GM12878 (cell line): ENCODE data around the gene R3HDM2. TPM values are rescaled to one million over a fixed set of nuclear protein-coding genes. Genes with fewer than 3 reads are reported as not detected.

ENCODE experiments used
- ATAC-seq: fragments of 200-7000 bp; cut with Tn5 transposase; 3 replicates; pipeline ENCODE4 v1.9.1; 2020; ENCODE audit warnings: mild to moderate bottlenecking, moderate library complexity
- BruUV-seq: library from RNA; stranded (reverse); fragments of 400-500 nt; replicated peaks from 2 replicates; lab custom pipeline; 2021; lab: Mats Ljungman, UMichigan
- CTCF ChIA-PET: fragments of 300-600 bp; sonication (Branson Sonifier 250); formaldehyde crosslinking; extraction: SDS; loops from one replicate; lab custom pipeline; 2021; ENCODE audit warnings: inconsistent platforms; lab: Yijun Ruan, JAX
- POLR2A ChIA-PET: fragments of 350-600 bp; formaldehyde crosslinking; extraction: SDS; loops from one replicate; lab custom pipeline; 2021; ENCODE audit warnings: inconsistent platforms; lab: Charles Lee
- RAD21 ChIA-PET: fragments of 300-600 bp; sonication (Branson Sonifier 250); formaldehyde crosslinking; loops from one replicate; lab custom pipeline; 2023; ENCODE audit warnings: antibody characterized with exemption; ENCODE audit not compliant: unreplicated experiment; lab: Charles Lee
- SMC1A ChIA-PET: fragments of 300-600 bp; sonication (Branson Sonifier 250); formaldehyde crosslinking; loops from one replicate; lab custom pipeline; 2023; ENCODE audit not compliant: unreplicated experiment, uncharacterized antibody; lab: Charles Lee
- DNase-seq: peaks from one replicate; pipeline ENCODE4 v3.0.0-alpha.2; 2011; ENCODE audit warnings: low read depth, low spot score
- FAIRE-seq: peaks from 3 replicates; lab custom pipeline; 2011; peaks lifted over from hg19 to GRCh38; lab: Jason Lieb, UNC
- H2AFZ ChIP-seq: 2 replicates; pipeline ENCODE4 v1.6.0; 2011; ENCODE audit warnings: low read depth, low read length, control low read depth; ENCODE audit not compliant: control insufficient read depth
- H3K27ac ChIP-seq: 2 replicates; pipeline ENCODE4 v1.5.1; 2011; ENCODE audit warnings: control low read depth; ENCODE audit not compliant: control insufficient read depth, insufficient read depth
- H3K27me3 ChIP-seq, 2 experiments: replicated peaks in 1 of 2; 2 replicates each; pipeline versions ENCODE4 v1.6.0 to v1.6.1; 2011; ENCODE audit warnings: low read length in 1 of 2; ENCODE audit not compliant: control insufficient read depth in 2 of 2, insufficient read depth in 2 of 2
- H3K36me3 ChIP-seq, 2 experiments: 2 replicates each; pipeline ENCODE4 v1.5.1; 2011; ENCODE audit warnings: low read length in 1 of 2; ENCODE audit not compliant: control insufficient read depth in 2 of 2, insufficient read depth in 2 of 2
- H3K4me1 ChIP-seq: 2 replicates; pipeline ENCODE4 v1.6.1; 2011; ENCODE audit warnings: mild to moderate bottlenecking, low read length, moderate library complexity, mixed read lengths; ENCODE audit not compliant: control insufficient read depth, insufficient read depth
- H3K4me2 ChIP-seq: 2 replicates; pipeline ENCODE4 v1.6.0; 2011; ENCODE audit warnings: control low read depth; ENCODE audit not compliant: control insufficient read depth, insufficient read depth
- H3K4me3 ChIP-seq: fragments of 200-600 bp; sonication (generic); 2 replicates; pipeline ENCODE4 v1.5.1; 2016
- H3K79me2 ChIP-seq: 2 replicates; pipeline ENCODE4 v1.6.0; 2011; ENCODE audit warnings: low read length; ENCODE audit not compliant: control insufficient read depth, insufficient read depth
- H3K9ac ChIP-seq: 2 replicates; pipeline ENCODE4 v1.8.0; 2011; ENCODE audit warnings: low read length, control low read depth, mixed read lengths; ENCODE audit not compliant: control insufficient read depth, insufficient read depth
- H3K9me3 ChIP-seq: replicated peaks from 3 replicates; pipeline ENCODE4 v1.5.1; 2011; ENCODE audit warnings: mild to moderate bottlenecking, low read length; ENCODE audit not compliant: control insufficient read depth, insufficient read depth
- H4K20me1 ChIP-seq: 2 replicates; pipeline ENCODE4 v1.6.0; 2011; ENCODE audit not compliant: control insufficient read depth, insufficient read depth
- ATF2 ChIP-seq: IDR thresholded peaks from 2 replicates; pipeline ENCODE4 v1.6.1; 2012; ENCODE audit warnings: low read length, inconsistent platforms
- HDAC6 ChIP-seq: fragments of 200-600 bp; sonication (generic); IDR thresholded peaks from one replicate; pipeline ENCODE4 v1.8.0; 2017; ENCODE audit warnings: antibody characterized with exemption; ENCODE audit not compliant: unreplicated experiment
- JUNB ChIP-seq: IDR thresholded peaks from 2 replicates; pipeline ENCODE4 v1.6.1; 2016; ENCODE audit warnings: antibody characterized with exemption, mild to moderate bottlenecking
- LARP7 ChIP-seq: fragments of 450-650 bp; IDR thresholded peaks from 2 replicates; pipeline ENCODE4 v1.6.1; 2017; ENCODE audit warnings: mild to moderate bottlenecking
- NBN ChIP-seq: fragments of 450-650 bp; IDR thresholded peaks from 2 replicates; pipeline ENCODE4 v1.6.1; 2016
- POLR2A ChIP-seq: IDR thresholded peaks from 2 replicates; pipeline ENCODE4 v1.6.1; 2011; ENCODE audit warnings: low read depth, mild to moderate bottlenecking, low read length
- RUNX3 ChIP-seq: IDR thresholded peaks from 2 replicates; pipeline ENCODE4 v1.6.1; 2012; ENCODE audit warnings: low read length, inconsistent platforms
- SMAD5 ChIP-seq: IDR thresholded peaks from 2 replicates; pipeline ENCODE4 v1.6.1; 2016; ENCODE audit warnings: antibody characterized with exemption, low read depth
- SUZ12 ChIP-seq: fragments of 200-600 bp; sonication (generic); IDR thresholded peaks from one replicate; pipeline ENCODE4 v1.6.1; 2018; ENCODE audit warnings: antibody characterized with exemption, mild to moderate bottlenecking; ENCODE audit not compliant: unreplicated experiment
- YBX1 ChIP-seq: fragments of 450-650 bp; IDR thresholded peaks from 2 replicates; pipeline ENCODE4 v1.6.1; 2016; ENCODE audit warnings: antibody characterized with exemption
- ZNF592 ChIP-seq: fragments of 450-650 bp; IDR thresholded peaks from 2 replicates; pipeline ENCODE4 v1.6.1; 2017; ENCODE audit warnings: mild to moderate bottlenecking, moderate library complexity
- WGBS: methylation state at CpG from one replicate; pipeline ENCODE4 v1.1.6; 2016; ENCODE audit warnings: low lambda C conversion rate; ENCODE audit not compliant: insufficient replicate concordance, insufficient coverage; ENCODE audit errors: missing lambda C conversion rate; 5-methylcytosine and 5-hydroxymethylcytosine counted together
- in situ Hi-C: fragments of 300-500 bp; cut with MboI; formaldehyde crosslinking; loops from 9 replicates; pipeline ENCODE4 v1.14.3; 2018; ENCODE audit warnings: mixed read lengths
- intact Hi-C: fragments of 100-400 bp; cut with micrococcal nuclease; formaldehyde crosslinking; loops from one replicate; pipeline ENCODE4 v1.14.2; 2022; ENCODE audit not compliant: unreplicated experiment
- polyA plus RNA-seq, 11 experiments: library from polyadenylated mRNA; depleted of rRNA in 4 of 11; unstranded in 6 of 11; stranded (reverse) in 5 of 11; fragments of >200 nt; fragmentation: Nextera tagmentation in 4 of 11; fragmentation: Illumina TruSeq in 1 of 11; extraction: Ambion mirVana in 4 of 11; extraction: Trizol in 1 of 11; gene quantifications; 1 replicate in 1 of 11; 2 replicates in 10 of 11; pipeline versions ENCODE4 v1.2.1 to v1.2.3, GENCODE V29; 2011 to 2016; ENCODE audit warnings: inconsistent platforms in 2 of 11, missing spikeins in 2 of 11, low read depth in 1 of 11
- total RNA-seq, 4 experiments: library from RNA; depleted of rRNA in 3 of 4; stranded (reverse); fragments of >200 nt in 3 of 4; fragmentation: Illumina TruSeq in 1 of 4; extraction: Trizol in 1 of 4; gene quantifications; 2 replicates each; pipeline versions ENCODE4 v1.2.1 to v1.2.3, GENCODE V29; 2013 to 2021
- TF ChIP-seq, protein P1 (sequence below): IDR thresholded peaks from 2 replicates; pipeline ENCODE4 v1.6.1; 2012; ENCODE audit warnings: low read depth, low read length, improper control_type of control experiment

Gene R3HDM2
- total and polyA plus RNA-seq, 10 of the 15 experiments (the other 5 are each of a cell fraction or from before 2014, with no cell fraction given) = 4.6 to 26.1 (median 11.2) TPM

DNA sequence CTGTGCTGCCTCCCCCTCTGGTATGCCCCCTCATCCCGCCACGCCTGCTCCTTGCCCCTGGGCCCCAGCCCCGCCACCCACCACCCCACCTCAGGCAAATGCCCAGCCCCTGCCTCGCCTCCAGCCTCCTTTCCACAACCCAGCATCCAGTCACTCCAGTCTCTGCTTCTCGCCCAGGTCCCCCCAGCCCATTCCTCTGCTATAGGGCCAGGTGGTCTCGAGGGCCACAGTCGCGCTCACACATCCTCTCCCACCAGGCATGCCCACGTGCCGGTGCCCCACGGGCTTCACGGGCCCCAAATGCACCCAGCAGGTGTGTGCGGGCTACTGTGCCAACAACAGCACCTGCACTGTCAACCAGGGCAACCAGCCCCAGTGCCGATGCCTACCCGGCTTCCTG, 220.4 kb downstream of the R3HDM2 start:
- Histone ChIP-seq H3K9me3 (no peaks in the 10 kb centered on the region), H4K20me1 (no peaks in the 10 kb centered on the region), H3K27me3 (peaks cover 4 to 5% of the 10 kb centered on the region in 2 experiments; a peak in 3 of 4 replicates), H3K27ac (no peak overlapping the region), H3K4me2 (no peak overlapping the region), H2AFZ (no peak overlapping the region), H3K4me3 (no peak overlapping the region), H3K36me3 (no peaks in the 10 kb centered on the region), H3K9ac (no peak overlapping the region), H3K79me2 (no peaks in the 10 kb centered on the region), H3K4me1 (peaks cover 2% of the 10 kb centered on the region)
- SMC1A ChIA-PET = no interaction called here
- no peak for ATAC-seq
- BruUV-seq = no TSS peak
- CTCF ChIA-PET = no interaction called here
- no peak for FAIRE-seq
- intact Hi-C loops (no loop called here), in situ Hi-C loops (loop anchor here (5.0 kb wide), 1 partner anchor 37 kb away; no protein-coding TSS in a partner anchor)
- POLR2A ChIA-PET = no interaction called here
- WGBS = 36% methylated on average over 13 of the region's 15 CpGs
- RAD21 ChIA-PET = no interaction called here
- DNase-seq = no peak
- TF ChIP-seq, protein P1, sequence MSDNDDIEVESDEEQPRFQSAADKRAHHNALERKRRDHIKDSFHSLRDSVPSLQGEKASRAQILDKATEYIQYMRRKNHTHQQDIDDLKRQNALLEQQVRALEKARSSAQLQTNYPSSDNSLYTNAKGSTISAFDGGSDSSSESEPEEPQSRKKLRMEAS = no peak
- TF ChIP-seq HDAC6 (no peak), SUZ12 (no peak), JUNB (no peak), NBN (no peak), YBX1 (no peak), RUNX3 (no peak), SMAD5 (no peak), LARP7 (no peak), ATF2 (no peak), POLR2A (no peak), ZNF592 (no peak)
